ENCODE data around the gene TMEM125.

The TMEM125 gene

GRCh38 chr1:43273708-43274107 lies 3.9 kb downstream of the TMEM125 start:
- no peak for DNase-seq
- TF ChIP-seq GATA1 (IDR thresholded peaks at IDR 0.05; ENCODE audit: low read depth, low read length) = no peak
- no peak for TF ChIP-seq POLR2A (IDR thresholded peaks at IDR 0.05; ENCODE audit: low read length)

DNA sequence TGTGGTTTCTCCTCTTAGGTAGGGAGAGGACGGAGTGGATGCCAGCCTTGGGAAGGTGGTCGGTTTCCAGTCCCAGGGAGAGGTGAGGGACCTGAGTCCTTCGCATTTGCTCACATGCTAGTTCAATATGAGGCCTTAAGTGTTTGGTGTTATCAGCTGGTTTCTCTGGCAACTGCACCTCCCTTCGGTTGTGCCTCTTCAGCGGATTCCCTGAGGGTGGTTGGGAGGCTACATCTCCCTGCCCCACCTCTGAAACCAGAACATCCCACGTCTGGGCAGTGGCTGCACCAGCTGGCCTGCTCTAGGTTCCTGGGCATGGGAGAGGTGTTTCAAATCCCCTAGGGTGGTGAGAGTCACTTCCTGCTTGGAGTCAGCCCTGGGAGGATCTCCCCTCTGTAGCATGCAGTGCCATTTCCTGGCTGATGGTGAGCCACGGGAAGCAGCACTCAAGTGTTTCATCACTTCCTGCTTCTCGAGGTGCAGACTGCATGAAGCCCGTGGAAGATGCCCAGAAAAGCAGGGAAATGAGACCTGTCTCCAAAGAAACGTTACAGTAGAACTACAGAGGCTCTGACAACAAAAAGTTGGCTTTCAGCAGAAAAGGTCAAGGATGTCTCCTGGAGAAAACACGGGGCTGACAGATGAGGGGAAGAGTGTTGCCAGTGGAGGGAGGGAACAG lies 4.5 kb downstream of the TMEM125 start:
- TF ChIP-seq GATA1 (IDR thresholded peaks at IDR 0.05; ENCODE audit: low read depth, low read length) = no peak
- TF ChIP-seq POLR2A (IDR thresholded peaks at IDR 0.05; ENCODE audit: low read length) = no peak
- DNase-seq = no peak

DNA sequence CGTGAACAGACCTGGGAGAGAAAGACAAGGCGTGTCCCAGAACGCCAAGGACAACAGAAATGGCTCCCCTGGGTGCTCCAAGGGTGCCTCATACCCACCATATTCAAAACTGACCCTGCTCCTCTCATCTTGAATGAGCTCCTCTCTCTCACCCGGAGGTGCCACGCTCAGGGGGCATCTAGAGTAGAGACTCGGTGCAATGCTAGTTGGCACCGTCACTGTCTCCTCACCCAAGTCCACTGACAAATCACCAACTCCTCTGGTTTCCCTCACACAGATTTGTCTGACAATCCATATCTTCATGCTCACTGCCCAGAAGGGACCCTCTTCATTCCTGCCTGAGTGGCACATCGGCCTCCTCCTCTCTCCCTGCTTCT lies 5.0 kb downstream of the TMEM125 start:
- TF ChIP-seq GATA1 (IDR thresholded peaks at IDR 0.05; ENCODE audit: low read depth, low read length) (no peak), POLR2A (IDR thresholded peaks at IDR 0.05; ENCODE audit: low read length) (no peak)
- no peak for DNase-seq

- no peak for DNase-seq
- TF ChIP-seq POLR2A (IDR thresholded peaks at IDR 0.05; ENCODE audit: low read length) (no peak), GATA1 (IDR thresholded peaks at IDR 0.05; ENCODE audit: low read depth, low read length) (no peak)
Observed at GRCh38 chr1:43275826-43276620, 6.2 kb downstream of the TMEM125 start.

DNA sequence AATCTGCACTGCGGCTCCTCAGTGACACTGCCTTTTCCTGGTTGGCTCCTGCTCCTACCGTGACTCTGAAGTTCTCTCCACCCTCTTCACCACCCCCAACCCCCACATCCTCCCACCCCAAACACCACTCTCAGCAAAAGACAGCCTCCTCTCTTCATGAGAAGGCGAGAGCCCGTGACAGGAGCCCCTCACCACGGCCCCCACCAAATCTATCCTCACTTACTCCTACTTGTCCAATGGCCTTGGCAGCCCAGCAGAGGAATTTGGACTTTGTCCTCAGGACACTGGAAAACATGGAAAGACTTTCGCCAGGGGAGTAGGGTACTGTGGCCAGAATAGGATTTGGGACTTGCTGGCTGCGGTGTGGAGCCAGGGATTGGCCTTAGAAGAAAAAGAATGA lies 6.9 kb downstream of the TMEM125 start:
- TF ChIP-seq GATA1 (IDR thresholded peaks at IDR 0.05; ENCODE audit: low read depth, low read length) (no peak), POLR2A (IDR thresholded peaks at IDR 0.05; ENCODE audit: low read length) (no peak)
- DNase-seq = no peak

GRCh38 chr1:43277116-43277876 lies 7.5 kb downstream of the TMEM125 start:
- no peak for DNase-seq
- TF ChIP-seq POLR2A (IDR thresholded peaks at IDR 0.05; ENCODE audit: low read length) (no peak), GATA1 (IDR thresholded peaks at IDR 0.05; ENCODE audit: low read depth, low read length) (no peak)

DNA sequence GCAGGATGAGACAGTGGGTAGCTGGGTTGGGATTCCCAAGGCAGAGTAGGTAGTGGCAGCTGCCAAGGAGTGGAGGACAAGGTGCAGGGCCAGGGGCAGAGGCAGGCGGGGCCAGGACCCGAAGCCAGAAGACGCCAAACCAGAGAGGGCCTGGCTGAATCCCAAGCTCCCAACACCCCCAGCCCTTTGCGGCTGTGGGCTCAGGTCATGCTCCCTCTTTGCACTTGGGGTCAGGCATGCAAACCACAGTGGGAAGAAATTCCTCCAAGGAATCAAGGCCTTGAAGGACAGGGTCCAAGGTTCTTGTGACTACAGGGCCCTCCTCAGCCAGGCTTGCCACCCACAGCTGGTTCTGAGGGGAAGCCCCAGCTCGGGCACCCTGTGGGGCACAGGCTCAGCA lies 9.4 kb downstream of the TMEM125 start:
- TF ChIP-seq POLR2A (IDR thresholded peaks at IDR 0.05; ENCODE audit: low read length) (no peak), GATA1 (IDR thresholded peaks at IDR 0.05; ENCODE audit: low read depth, low read length) (no peak)
- no peak for DNase-seq

GRCh38 chr1:43279666-43280065 lies 9.9 kb downstream of the TMEM125 start:
- no peak for DNase-seq
- no peak for TF ChIP-seq POLR2A (IDR thresholded peaks at IDR 0.05; ENCODE audit: low read length)
- TF ChIP-seq GATA1 (IDR thresholded peaks at IDR 0.05; ENCODE audit: low read depth, low read length) = no peak

- no peak for TF ChIP-seq GATA1 (IDR thresholded peaks at IDR 0.05; ENCODE audit: low read depth, low read length)
- no peak for TF ChIP-seq POLR2A (IDR thresholded peaks at IDR 0.05; ENCODE audit: low read length)
- DNase-seq = no peak
Observed at GRCh38 chr1:43280692-43281091, 10.9 kb downstream of the TMEM125 start.

DNA sequence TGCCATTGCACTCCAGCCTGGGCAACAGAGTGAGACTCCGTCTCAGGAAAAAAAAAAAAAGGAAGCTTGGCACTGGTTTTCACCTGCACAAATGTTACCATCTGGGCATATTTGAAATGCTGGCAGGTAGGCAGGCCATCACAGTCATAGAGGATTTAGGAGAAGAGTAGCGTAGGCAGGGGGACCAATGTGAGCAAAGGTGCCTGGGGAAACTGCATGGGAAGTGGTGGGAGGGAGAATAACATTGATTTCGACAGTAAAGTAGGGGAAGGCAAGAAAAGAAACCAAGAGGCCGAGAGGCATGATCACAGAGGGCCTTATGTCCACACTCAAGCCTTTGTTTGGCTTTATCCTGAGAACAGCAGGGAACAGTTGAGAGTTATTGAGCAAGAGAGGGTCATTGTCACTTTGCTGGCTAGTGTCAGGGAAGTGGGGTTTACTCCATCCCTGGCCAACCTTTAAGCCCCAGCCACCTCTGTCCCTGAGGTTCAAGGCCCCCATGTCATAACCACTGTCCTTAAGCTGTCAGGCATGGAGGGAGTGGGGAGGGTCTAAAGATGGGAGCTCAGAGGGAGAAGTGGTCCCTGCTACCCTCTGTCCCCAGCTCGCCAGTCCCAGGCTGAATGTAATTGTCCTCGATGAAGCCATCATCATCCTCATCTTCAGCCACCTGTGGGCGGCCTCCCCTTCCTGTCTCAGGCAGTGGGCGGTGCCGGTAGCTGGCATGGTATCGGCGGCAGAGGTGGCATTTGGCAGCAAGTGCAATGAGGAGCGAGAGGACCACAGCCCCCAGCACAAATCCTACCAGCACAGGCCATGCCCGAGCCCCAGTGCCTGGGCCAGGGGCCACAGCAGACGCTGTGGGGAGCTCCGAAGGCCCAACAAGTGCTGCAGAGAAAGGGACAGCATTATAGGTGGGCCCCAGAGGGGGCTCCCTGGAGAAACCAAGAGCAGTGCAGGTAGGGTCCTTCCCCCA lies 12.7 kb downstream of the TMEM125 start:
- TF ChIP-seq POLR2A (IDR thresholded peaks at IDR 0.05; ENCODE audit: low read length) (no peak), GATA1 (IDR thresholded peaks at IDR 0.05; ENCODE audit: low read depth, low read length) (no peak)

DNA sequence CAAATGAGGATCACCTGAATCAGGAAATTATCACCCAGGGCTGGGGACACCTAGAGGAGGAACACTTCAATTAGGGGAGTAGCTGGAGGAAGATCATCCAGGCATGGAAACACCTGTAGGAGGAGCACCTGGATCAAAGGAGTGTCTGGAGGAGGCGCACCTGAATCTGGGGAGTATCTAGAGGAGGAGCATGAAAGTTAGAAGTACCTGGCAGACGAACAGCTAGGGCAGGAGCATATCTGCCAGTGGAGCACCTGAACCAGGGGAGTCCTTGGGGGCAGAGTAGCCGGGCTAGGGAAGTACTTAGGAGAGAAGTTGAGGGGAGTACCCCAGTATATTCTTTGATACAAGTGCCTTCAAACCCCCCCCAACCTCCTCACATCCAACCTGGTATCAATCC lies 14.3 kb downstream of the TMEM125 start:
- no peak for DNase-seq
- TF ChIP-seq POLR2A (IDR thresholded peaks at IDR 0.05; ENCODE audit: low read length) = no peak

More for the DNA sequence above, 12.7 kb downstream of the TMEM125 start:
- DNase-seq = no peak

DNA sequence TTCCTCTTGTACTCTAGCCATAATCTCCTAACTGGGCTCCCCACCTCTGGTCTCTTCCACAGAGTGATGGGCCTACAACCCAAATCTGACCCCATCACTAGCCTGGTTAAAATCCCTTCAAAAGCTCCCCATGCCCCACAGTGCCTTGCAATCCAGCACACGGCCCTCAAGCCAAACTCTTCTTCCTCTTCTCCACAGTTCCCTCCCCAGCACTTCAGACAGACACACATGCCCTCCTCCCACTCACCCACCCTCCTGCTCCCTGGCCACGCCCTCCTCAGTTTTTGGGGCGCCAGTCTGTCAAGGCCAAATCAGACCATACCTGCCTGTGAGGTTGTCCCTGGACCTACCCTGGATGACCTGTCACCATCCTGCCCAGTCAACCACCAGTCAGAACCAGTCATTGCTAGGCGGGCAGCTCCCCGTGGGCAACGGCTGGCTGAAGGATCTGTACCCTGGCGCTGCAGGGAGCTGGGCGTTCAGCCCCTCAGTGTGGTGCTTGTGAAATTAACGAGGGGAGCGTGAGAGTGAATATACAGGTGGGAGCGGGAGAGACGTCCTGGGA lies 14.8 kb downstream of the TMEM125 start:
- TF ChIP-seq POLR2A (IDR thresholded peaks at IDR 0.05; ENCODE audit: low read length) (no peak), GATA1 (IDR thresholded peaks at IDR 0.05; ENCODE audit: low read depth, low read length) (no peak)
- DNase-seq = no peak
